Osteocyte (in vitro differentiated cells): Measurements from ENCODE around the gene CBX6. TPM values are rescaled to one million over a fixed set of nuclear protein-coding genes. Genes with fewer than 3 reads are reported as not detected.

Source experiments
- DNase-seq: peaks from one replicate; pipeline ENCODE4 v3.0.0; 2021; ENCODE audit warnings: mixed read lengths; ENCODE audit not compliant: unreplicated experiment; ENCODE audit errors: extremely low spot score
- H3K27ac Mint-ChIP-seq: one replicate; pipeline ENCODE4 v1.8.0; 2021; ENCODE audit warnings: mild to moderate bottlenecking, mixed read lengths; ENCODE audit not compliant: unreplicated experiment
- H3K27me3 Mint-ChIP-seq: one replicate; pipeline ENCODE4 v1.8.0; 2021; ENCODE audit warnings: mixed read lengths; ENCODE audit not compliant: unreplicated experiment
- H3K36me3 Mint-ChIP-seq: one replicate; pipeline ENCODE4 v1.8.0; 2021; ENCODE audit warnings: mixed read lengths; ENCODE audit not compliant: unreplicated experiment
- H3K4me1 Mint-ChIP-seq: one replicate; pipeline ENCODE4 v1.8.0; 2021; ENCODE audit warnings: mixed read lengths; ENCODE audit not compliant: unreplicated experiment
- H3K4me3 Mint-ChIP-seq: one replicate; pipeline ENCODE4 v1.8.0; 2021; ENCODE audit warnings: mild to moderate bottlenecking, moderate library complexity, mixed read lengths; ENCODE audit not compliant: unreplicated experiment
- H3K9me3 Mint-ChIP-seq: one replicate; pipeline ENCODE4 v1.8.0; 2021; ENCODE audit warnings: mixed read lengths; ENCODE audit not compliant: unreplicated experiment
- total RNA-seq: library from RNA; stranded (reverse); gene quantifications from 2 replicates; pipeline ENCODE4 v1.2.1, GENCODE V29; 2021
- TF ChIP-seq, protein P1 (sequence below): fragments of 200-600 bp; sonication (generic); IDR thresholded peaks from 2 replicates; pipeline ENCODE4 v1.5.0; 2021; ENCODE audit warnings: antibody characterized with exemption, mild to moderate bottlenecking, moderate library complexity

The CBX6 gene
- total RNA-seq, 1 donor from 2014 or later = 86.2 TPM

DNA sequence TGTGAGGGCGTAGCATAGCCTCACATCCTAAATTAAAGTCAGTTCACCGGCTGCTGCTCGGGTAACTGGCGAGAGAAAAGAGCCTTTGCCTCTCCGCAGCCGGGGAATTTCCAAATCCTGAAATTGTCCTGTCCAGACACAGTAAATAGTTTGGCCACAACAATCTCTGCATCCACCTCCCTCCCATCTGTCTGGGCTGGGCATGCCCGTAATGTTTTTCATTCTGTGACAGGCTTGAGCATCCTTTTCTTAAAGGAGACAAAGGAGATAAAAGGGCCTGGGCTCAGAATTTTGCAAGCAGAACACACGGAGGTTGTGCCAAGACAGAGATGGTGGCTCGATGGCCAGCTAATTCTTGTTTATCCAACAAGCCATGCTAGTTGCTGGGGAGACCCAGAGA is 19.2 kb upstream of the CBX6 start:
- TF ChIP-seq, protein P1, sequence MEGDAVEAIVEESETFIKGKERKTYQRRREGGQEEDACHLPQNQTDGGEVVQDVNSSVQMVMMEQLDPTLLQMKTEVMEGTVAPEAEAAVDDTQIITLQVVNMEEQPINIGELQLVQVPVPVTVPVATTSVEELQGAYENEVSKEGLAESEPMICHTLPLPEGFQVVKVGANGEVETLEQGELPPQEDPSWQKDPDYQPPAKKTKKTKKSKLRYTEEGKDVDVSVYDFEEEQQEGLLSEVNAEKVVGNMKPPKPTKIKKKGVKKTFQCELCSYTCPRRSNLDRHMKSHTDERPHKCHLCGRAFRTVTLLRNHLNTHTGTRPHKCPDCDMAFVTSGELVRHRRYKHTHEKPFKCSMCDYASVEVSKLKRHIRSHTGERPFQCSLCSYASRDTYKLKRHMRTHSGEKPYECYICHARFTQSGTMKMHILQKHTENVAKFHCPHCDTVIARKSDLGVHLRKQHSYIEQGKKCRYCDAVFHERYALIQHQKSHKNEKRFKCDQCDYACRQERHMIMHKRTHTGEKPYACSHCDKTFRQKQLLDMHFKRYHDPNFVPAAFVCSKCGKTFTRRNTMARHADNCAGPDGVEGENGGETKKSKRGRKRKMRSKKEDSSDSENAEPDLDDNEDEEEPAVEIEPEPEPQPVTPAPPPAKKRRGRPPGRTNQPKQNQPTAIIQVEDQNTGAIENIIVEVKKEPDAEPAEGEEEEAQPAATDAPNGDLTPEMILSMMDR = no peak
- Mint-ChIP-seq H3K9me3 (no peaks in the 10 kb centered on the region), H3K36me3 (no peaks in the 10 kb centered on the region), H3K4me1 (no peaks in the 10 kb centered on the region), H3K27me3 (peaks cover 71% of the 10 kb centered on the region), H3K27ac (no peak overlapping the region), H3K4me3 (no peak overlapping the region)
- no peak for DNase-seq

DNA sequence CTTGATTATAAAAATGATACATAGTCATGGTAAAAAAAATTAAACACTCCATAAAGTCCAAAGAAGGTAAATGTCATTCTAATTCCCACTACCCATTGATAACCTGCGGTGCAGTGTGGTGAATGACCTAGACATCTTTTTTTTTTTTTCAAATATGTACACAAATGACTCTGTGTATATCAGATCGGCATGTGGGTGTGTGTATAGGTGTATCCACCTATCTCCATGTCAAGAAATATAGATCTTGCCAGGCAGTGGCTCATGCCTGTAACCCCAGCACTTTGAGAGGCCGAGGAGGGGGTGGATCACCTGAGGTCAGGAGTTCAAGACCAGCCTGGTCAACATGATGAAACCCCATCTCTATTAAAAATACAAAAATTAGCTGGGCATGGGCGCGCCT is 18.4 kb upstream of the CBX6 start:
- no peaks in the 10 kb centered on the region for H3K9me3 Mint-ChIP-seq
- TF ChIP-seq, protein P1 = no peak
- H3K27ac Mint-ChIP-seq = no peak overlapping the region
- H3K4me3 Mint-ChIP-seq = no peak overlapping the region
- no peaks in the 10 kb centered on the region for H3K4me1 Mint-ChIP-seq
- no peak for DNase-seq
- H3K36me3 Mint-ChIP-seq = no peaks in the 10 kb centered on the region
- peaks cover 66% of the 10 kb centered on the region for H3K27me3 Mint-ChIP-seq

DNA sequence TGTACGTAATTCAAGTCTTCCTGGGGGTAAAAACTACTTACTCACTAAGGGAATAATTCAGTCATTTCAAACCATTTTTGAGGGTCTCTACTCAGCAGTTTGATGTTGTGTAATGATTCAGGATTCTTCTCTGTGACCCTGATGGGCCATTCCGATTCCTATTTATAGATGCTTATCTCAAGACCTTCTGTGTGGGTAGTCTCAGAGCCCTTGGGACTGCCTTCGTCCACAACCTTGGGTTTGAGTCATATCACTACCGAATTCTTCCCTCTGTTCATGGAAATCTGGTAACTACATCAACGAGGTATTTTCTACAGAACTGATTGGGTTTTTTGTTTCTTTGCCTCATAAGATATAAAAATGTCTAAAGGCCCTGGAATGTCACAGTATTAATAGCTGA is 14.3 kb upstream of the CBX6 start:
- TF ChIP-seq, protein P1 = no peak
- DNase-seq = no peak
- Mint-ChIP-seq H3K27me3 (peaks cover 54% of the 10 kb centered on the region), H3K27ac (no peak overlapping the region), H3K4me3 (no peak overlapping the region), H3K9me3 (no peaks in the 10 kb centered on the region), H3K4me1 (peaks cover 11% of the 10 kb centered on the region), H3K36me3 (no peaks in the 10 kb centered on the region)

GRCh38 chr22:38882972-38883622 is 11.1 kb upstream of the CBX6 start:
- peaks cover 14% of the 10 kb centered on the region for H3K4me1 Mint-ChIP-seq
- H3K36me3 Mint-ChIP-seq = no peaks in the 10 kb centered on the region
- DNase-seq = no peak
- H3K9me3 Mint-ChIP-seq = no peaks in the 10 kb centered on the region
- no peak overlapping the region for H3K4me3 Mint-ChIP-seq
- peaks cover 46% of the 10 kb centered on the region for H3K27me3 Mint-ChIP-seq
- peak overlapping the region; percentile 18 for H3K27ac Mint-ChIP-seq
- TF ChIP-seq, protein P1 = no peak

- Mint-ChIP-seq H3K9me3 (no peaks in the 10 kb centered on the region), H3K36me3 (no peaks in the 10 kb centered on the region), H3K27me3 (peaks cover 39% of the 10 kb centered on the region), H3K27ac (peak overlapping the region; percentile 78), H3K4me3 (no peak overlapping the region), H3K4me1 (peaks cover 14% of the 10 kb centered on the region)
- TF ChIP-seq, protein P1 = no peak
- DNase-seq = no peak
Measured at GRCh38 chr22:38881997-38882879, 10.2 kb upstream of the CBX6 start.
